ENCODE results near the gene CREB3L4. TPM values are rescaled to one million over a fixed set of nuclear protein-coding genes. Genes with fewer than 3 reads are reported as not detected.

Gene CREB3L4
- total and polyA plus RNA-seq, 2 donors (not counting 3 experiments of a cell fraction or from before 2014, with no cell fraction given), result 8.1 to 12.1 TPM

GRCh38 chr1:153991806-153992205 lies 24.1 kb downstream of the CREB3L4 start:
- Histone ChIP-seq H3K4me2 (ENCODE audit: insufficient read depth, low read length) (peak overlapping the region; percentile 95), H3K9me1 (replicated peaks; ENCODE audit: control insufficient read depth, extremely low read depth, insufficient read depth, low read length) (no peaks in the 10 kb centered on the region), H3K27me3 (ENCODE audit: control insufficient read depth in 2 of 2, insufficient read depth in 2 of 2, low read length in 2 of 2) (no peaks in the 10 kb centered on the region), H4K20me1 (replicated peaks; ENCODE audit: control insufficient read depth, extremely low read depth, insufficient read depth, low read length) (no peaks in the 10 kb centered on the region), H3K79me2 (ENCODE audit: control insufficient read depth, insufficient read depth, low read length) (peaks cover 21% of the 10 kb centered on the region), H3K9ac (replicated peaks; ENCODE audit: extremely low read depth, insufficient read depth, low read length) (peak overlapping the region; percentile 91), H3K36me3 (ENCODE audit: control insufficient read depth in 2 of 2, extremely low read depth in 1 of 2, insufficient read depth in 2 of 2, low read length in 2 of 2) (peaks cover 9 to 10% of the 10 kb centered on the region in 2 experiments), H2AFZ (ENCODE audit: low read depth, low read length) (no peak overlapping the region), H3K9me3 (replicated peaks; ENCODE audit: control insufficient read depth, insufficient read depth, low read length) (no peaks in the 10 kb centered on the region), H3K27ac (ENCODE audit: insufficient read depth, low read depth, low read length) (peak overlapping the region; percentile 90), H3K4me3 (replicated peaks in 1 of 3; ENCODE audit: insufficient read depth in 1 of 3, low read depth in 1 of 3, low read length in 3 of 3) (peak overlapping the region; percentile 3 to 79 (median 15)), H3K4me1 (ENCODE audit: control insufficient read depth, extremely low read depth, insufficient read depth, low read length) (peaks cover 19% of the 10 kb centered on the region)
- TF ChIP-seq, protein P1, sequence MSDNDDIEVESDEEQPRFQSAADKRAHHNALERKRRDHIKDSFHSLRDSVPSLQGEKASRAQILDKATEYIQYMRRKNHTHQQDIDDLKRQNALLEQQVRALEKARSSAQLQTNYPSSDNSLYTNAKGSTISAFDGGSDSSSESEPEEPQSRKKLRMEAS (IDR thresholded peaks at IDR 0.05; ENCODE audit: insufficient read depth, insufficient read length), result no peak
- TF ChIP-seq JUN (IDR thresholded peaks at IDR 0.05; ENCODE audit: borderline replicate concordance, insufficient read depth, insufficient read length, low read depth), result no peak
- no peak for TF ChIP-seq GATA2 (IDR thresholded peaks at IDR 0.05; ENCODE audit: insufficient read depth, insufficient read length, low read depth, low read length)
- no peak for TF ChIP-seq POLR2AphosphoS5 (IDR thresholded peaks at IDR 0.05; ENCODE audit: insufficient read depth, low read depth, low read length)
- TF ChIP-seq MYC (IDR thresholded peaks at IDR 0.05; ENCODE audit: low read depth, low read length), result no peak
- TF ChIP-seq POLR2A (IDR thresholded peaks at IDR 0.05; ENCODE audit: low read depth, low read length), result no peak
- TF ChIP-seq FOS (IDR thresholded peaks at IDR 0.05; ENCODE audit: borderline replicate concordance, insufficient read depth, low read length), result no peak
- TF ChIP-seq, protein P2, sequence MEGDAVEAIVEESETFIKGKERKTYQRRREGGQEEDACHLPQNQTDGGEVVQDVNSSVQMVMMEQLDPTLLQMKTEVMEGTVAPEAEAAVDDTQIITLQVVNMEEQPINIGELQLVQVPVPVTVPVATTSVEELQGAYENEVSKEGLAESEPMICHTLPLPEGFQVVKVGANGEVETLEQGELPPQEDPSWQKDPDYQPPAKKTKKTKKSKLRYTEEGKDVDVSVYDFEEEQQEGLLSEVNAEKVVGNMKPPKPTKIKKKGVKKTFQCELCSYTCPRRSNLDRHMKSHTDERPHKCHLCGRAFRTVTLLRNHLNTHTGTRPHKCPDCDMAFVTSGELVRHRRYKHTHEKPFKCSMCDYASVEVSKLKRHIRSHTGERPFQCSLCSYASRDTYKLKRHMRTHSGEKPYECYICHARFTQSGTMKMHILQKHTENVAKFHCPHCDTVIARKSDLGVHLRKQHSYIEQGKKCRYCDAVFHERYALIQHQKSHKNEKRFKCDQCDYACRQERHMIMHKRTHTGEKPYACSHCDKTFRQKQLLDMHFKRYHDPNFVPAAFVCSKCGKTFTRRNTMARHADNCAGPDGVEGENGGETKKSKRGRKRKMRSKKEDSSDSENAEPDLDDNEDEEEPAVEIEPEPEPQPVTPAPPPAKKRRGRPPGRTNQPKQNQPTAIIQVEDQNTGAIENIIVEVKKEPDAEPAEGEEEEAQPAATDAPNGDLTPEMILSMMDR (IDR thresholded peaks at IDR 0.05; ENCODE audit: extremely low read depth in 1 of 2, insufficient read depth in 1 of 2, low read depth in 1 of 2, low read length in 2 of 2), result no peak
- no peak for TF ChIP-seq EZH2 (IDR thresholded peaks at IDR 0.05; ENCODE audit: borderline replicate concordance, low read depth, low read length, severe bottlenecking)
- intact Hi-C loops (cut with micrococcal nuclease) (loop anchor here (5.0 to 10.0 kb wide), 3 partner anchors 163 to 1960 kb away; partner anchors contain the start of gene NUP210L), dilution Hi-C loops (cut with MboI; ENCODE audit: extremely low pct_ligation_motif_present, low sequenced_read_pairs) (no loop called here)
- DNase-seq (ENCODE audit: low read depth, low spot score), result no peak
- BruUV-seq (replicated peaks), result no TSS peak
- ChIA-PET POLR2A (interaction anchor here (0.6 kb wide), 1 partner anchor 141 kb away, joined by 10 read pairs; no protein-coding TSS in a partner anchor), CTCF (no interaction called here)
- FAIRE-seq, result no peak

Measured in endothelial cell of umbilical vein (primary cell).